Ishikawa (cell line): ENCODE results near the gene AUTS2.

Experiments used
- CEBPB ChIP-seq: IDR thresholded peaks from 2 replicates; pipeline ENCODE4 v1.6.1; 2012
- CREB1 ChIP-seq: IDR thresholded peaks from 2 replicates; pipeline ENCODE4 v1.6.1; 2012; ENCODE audit warnings: low read depth
- EGR1 ChIP-seq: IDR thresholded peaks from 2 replicates; pipeline ENCODE4 v1.6.1; 2012
- EP300 ChIP-seq: IDR thresholded peaks from 2 replicates; pipeline ENCODE4 v1.6.1; 2012; ENCODE audit warnings: borderline replicate concordance
- FOXM1 ChIP-seq: IDR thresholded peaks from 2 replicates; pipeline ENCODE4 v1.6.1; 2012; ENCODE audit warnings: low read depth, borderline replicate concordance
- MAX ChIP-seq: IDR thresholded peaks from 2 replicates; pipeline ENCODE4 v1.6.1; 2012
- NFIC ChIP-seq: IDR thresholded peaks from 2 replicates; pipeline ENCODE4 v1.6.1; 2012
- RAD21 ChIP-seq: IDR thresholded peaks from 2 replicates; pipeline ENCODE4 v1.6.1; 2012; ENCODE audit warnings: low read depth
- REST ChIP-seq: IDR thresholded peaks from 2 replicates; pipeline ENCODE4 v1.6.1; 2012; ENCODE audit warnings: low read depth, mild to moderate bottlenecking
- TAF1 ChIP-seq: IDR thresholded peaks from 2 replicates; pipeline ENCODE4 v1.6.1; 2012; ENCODE audit warnings: low read depth, mild to moderate bottlenecking
- TCF12 ChIP-seq: IDR thresholded peaks from 2 replicates; pipeline ENCODE4 v1.6.1; 2012; ENCODE audit warnings: low read depth
- TEAD4 ChIP-seq: IDR thresholded peaks from 2 replicates; pipeline ENCODE4 v1.6.1; 2012
- USF1 ChIP-seq: IDR thresholded peaks from 2 replicates; pipeline ENCODE4 v1.6.1; 2012
- YY1 ChIP-seq: IDR thresholded peaks from 2 replicates; pipeline ENCODE4 v1.6.1; 2012; ENCODE audit warnings: low read depth
- ZBTB7A ChIP-seq: IDR thresholded peaks from 2 replicates; pipeline ENCODE4 v1.6.1; 2012; ENCODE audit warnings: low read depth

AUTS2 gene

GRCh38 chr7:70208236-70209063 is 610.2 kb downstream of the AUTS2 start:
- TF ChIP-seq TAF1, result no peak

- no peak for TF ChIP-seq EGR1
- no peak for TF ChIP-seq EP300
- TF ChIP-seq CREB1, result no peak
- no peak for TF ChIP-seq RAD21
- TF ChIP-seq USF1, result no peak
Observed at GRCh38 chr7:70210200-70210935, 612.1 kb downstream of the AUTS2 start.

- no peak for TF ChIP-seq TEAD4
- no peak for TF ChIP-seq MAX
- no peak for TF ChIP-seq TAF1
- no peak for TF ChIP-seq EGR1
- no peak for TF ChIP-seq YY1
- TF ChIP-seq REST, result no peak
- TF ChIP-seq ZBTB7A, result no peak
- TF ChIP-seq NFIC, result no peak
- no peak for TF ChIP-seq USF1
- no peak for TF ChIP-seq EP300
- TF ChIP-seq FOXM1, result no peak
Observed at GRCh38 chr7:70210936-70211310, 612.6 kb downstream of the AUTS2 start.

- TF ChIP-seq MAX (no peak), TCF12 (no peak), RAD21 (no peak), EP300 (no peak), NFIC (no peak), TEAD4 (no peak), CREB1 (no peak), ZBTB7A (no peak)
Observed at GRCh38 chr7:70212281-70212680, 614.0 kb downstream of the AUTS2 start.

- TF ChIP-seq ZBTB7A (no peak), USF1 (no peak), MAX (no peak), RAD21 (no peak), TEAD4 (no peak), EP300 (no peak), FOXM1 (no peak), CEBPB (no peak), REST (no peak), TAF1 (no peak), NFIC (no peak), EGR1 (no peak), TCF12 (no peak), YY1 (no peak), CREB1 (no peak)
Observed at GRCh38 chr7:70214071-70214470, 615.8 kb downstream of the AUTS2 start.

- TF ChIP-seq TAF1 (no peak), REST (no peak), NFIC (no peak), FOXM1 (no peak), YY1 (no peak), EP300 (no peak), EGR1 (no peak), CREB1 (no peak), USF1 (no peak), TEAD4 (no peak), RAD21 (no peak), CEBPB (no peak), TCF12 (no peak), ZBTB7A (no peak), MAX (no peak)
Observed at GRCh38 chr7:70215491-70215890, 617.2 kb downstream of the AUTS2 start.
